NCI-H187 (cell line): ENCODE measurements around the gene ELF3.
A peak's percentile ranks its signal among the peaks of the same experiment; 100 is the strongest.
"Not testable (repeated sequence)": the region's sequence is repeated elsewhere in the genome, so short reads cannot be mapped to it uniquely, and the experiment has no call there.

Experiments
- DNase-seq, 2 experiments: peaks; one replicate each; lab custom pipeline; 2025; lab: John Stamatoyannopoulos, UW

The ELF3 gene

DNA sequence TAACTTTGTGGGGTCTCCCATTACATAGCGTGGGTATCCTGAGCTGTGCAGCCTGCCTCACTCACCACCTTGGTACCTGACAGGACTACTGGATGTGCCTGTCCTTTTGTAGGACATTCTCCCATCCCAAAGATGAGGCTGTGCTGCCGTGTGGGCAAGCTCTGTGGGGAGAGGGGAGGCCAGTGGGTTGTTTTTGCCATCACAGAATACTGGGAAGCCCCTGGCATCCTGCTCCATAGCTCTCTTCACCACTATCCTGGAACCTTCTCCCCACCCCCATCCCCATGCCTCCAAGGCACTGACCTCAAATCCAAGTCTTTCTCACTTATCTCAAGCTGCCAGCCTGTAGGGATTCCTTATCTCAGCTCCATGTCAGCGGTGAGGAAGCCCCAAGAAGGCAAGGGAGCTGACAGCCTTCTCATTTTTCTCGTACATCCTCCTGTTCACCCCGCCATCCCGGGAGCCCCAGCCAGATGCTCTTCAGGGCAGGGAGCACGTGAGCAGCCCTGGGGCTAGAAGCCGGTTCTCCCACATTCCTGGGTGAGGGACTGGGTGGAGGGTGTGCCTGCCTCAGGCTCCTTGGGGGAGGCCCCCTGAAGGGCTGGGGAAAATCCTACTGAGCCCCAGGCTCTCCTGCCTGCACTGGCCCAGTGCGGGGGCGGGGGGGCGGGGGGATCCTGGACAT is 2.4 kb upstream of the ELF3 start:
- DNase-seq: no peak

DNA sequence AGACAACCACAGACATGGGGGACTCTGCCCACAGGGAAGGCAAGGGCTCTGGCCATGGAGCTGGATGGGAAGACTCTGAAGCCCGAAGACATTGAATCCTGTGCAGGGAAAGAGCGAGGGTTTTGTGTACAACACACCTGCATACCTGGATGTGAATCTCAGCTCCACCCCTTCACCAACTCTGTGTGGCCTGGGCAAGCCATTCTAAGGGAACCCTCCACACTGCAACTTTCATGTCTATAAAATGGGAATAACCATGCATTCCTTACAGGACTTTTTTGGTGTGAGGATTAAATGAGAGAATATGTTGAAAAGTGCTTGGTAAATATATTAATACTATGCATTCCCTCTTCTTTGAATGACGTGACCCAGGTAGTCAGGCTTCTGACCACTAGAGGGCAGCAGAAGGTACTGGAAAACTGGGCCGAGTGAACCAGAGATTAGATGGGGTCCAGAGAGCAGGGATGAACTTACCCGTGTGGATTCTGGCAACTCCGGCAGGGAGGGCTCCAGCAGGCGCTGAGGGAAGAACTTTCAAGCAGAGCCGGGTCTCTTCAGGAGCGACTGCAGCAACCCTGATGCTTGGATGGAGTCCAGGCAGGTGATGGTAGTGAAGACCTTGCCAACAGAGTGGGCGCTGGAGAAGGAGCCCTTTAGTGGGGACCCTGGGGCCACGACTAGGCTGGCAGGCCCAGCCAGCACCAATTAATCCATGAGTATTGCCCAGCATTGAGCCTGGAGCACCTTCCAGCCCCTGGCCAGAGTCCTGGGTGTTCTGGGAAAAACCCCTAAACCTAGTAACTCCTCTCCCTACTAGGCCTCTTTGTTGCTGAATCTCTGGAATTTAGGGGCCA is 834 bp upstream of the ELF3 start:
- DNase-seq: peak; percentile 76 to 90

- no peak for DNase-seq
These were observed 1.6 kb downstream of the ELF3 start for GRCh38 chr1:202011994-202012393.

DNA sequence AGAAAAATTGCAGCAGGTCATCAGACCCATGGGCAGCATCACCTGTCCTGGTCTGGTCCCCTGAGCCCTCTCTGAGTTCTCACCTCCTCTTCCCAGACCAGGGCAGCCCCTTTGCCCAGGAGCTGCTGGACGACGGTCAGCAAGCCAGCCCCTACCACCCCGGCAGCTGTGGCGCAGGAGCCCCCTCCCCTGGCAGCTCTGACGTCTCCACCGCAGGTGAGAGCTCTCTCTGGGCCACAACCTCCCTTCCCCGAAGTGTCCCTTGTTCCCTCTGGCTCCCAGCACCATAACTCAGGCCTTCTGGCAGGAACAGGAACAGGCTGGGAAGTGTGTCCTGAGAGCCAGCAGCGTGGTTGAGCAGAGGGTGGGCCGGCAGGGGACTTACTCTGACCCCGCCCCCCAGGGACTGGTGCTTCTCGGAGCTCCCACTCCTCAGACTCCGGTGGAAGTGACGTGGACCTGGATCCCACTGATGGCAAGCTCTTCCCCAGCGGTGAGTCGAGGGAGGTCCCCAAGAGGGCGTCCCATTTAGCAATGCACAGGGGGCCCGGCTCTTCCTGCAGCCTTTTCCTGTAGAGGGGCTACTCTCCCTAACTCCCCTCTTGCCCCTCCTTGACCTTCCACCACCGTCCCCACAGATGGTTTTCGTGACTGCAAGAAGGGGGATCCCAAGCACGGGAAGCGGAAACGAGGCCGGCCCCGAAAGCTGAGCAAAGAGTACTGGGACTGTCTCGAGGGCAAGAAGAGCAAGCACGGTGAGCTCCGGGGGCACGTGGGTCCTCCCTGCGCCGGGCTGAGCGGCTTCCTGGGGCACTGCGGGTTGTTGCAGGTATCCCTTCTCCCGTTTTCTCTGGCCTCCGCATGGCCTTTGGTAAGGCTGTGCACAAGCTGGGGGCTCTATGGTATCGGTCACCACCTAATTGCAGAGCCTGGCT is 2.4 kb downstream of the ELF3 start:
- no peak for DNase-seq

- no peak for DNase-seq
These were observed 3.2 kb downstream of the ELF3 start for GRCh38 chr1:202013603-202014002.

DNA sequence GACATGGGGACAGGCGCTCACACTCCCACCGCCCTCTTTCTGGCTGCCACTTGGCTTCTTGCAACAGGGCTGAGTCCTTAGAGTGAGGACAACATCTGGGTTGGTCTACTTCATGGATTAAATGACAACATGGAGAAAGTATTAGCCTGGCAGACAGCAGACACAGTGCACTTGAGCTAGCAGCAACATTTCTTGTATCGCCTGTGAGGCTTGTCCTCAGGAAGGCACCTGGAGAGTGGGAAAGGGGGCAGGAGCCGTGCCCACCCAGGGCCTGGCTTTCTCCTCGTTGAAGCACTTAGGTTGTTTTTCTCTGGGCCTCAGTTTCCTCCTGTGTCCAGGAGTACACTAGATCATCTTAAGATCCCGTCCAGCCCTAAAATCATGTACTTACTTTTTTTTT is 3.7 kb downstream of the ELF3 start:
- DNase-seq: no peak

DNA sequence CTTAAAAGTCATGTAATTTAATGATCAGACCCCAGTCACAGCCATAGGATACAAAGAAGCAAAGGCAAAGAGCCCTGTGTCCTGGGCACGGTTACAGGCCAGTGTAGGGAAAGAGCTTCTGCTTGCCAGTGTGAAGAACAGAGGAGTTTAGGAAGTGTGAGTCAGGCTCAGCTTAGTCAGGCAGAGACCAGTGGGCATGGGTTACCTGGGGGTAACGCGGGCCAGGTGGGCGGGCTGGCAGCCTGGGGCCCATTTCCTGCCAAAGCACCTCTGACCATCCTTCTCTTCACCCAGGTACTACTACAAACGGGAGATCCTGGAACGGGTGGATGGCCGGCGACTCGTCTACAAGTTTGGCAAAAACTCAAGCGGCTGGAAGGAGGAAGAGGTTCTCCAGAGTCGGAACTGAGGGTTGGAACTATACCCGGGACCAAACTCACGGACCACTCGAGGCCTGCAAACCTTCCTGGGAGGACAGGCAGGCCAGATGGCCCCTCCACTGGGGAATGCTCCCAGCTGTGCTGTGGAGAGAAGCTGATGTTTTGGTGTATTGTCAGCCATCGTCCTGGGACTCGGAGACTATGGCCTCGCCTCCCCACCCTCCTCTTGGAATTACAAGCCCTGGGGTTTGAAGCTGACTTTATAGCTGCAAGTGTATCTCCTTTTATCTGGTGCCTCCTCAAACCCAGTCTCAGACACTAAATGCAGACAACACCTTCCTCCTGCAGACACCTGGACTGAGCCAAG is 4.7 kb downstream of the ELF3 start:
- no peak for DNase-seq

DNA sequence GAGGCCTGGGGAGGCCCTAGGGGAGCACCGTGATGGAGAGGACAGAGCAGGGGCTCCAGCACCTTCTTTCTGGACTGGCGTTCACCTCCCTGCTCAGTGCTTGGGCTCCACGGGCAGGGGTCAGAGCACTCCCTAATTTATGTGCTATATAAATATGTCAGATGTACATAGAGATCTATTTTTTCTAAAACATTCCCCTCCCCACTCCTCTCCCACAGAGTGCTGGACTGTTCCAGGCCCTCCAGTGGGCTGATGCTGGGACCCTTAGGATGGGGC is 5.2 kb downstream of the ELF3 start:
- DNase-seq: no peak

DNA sequence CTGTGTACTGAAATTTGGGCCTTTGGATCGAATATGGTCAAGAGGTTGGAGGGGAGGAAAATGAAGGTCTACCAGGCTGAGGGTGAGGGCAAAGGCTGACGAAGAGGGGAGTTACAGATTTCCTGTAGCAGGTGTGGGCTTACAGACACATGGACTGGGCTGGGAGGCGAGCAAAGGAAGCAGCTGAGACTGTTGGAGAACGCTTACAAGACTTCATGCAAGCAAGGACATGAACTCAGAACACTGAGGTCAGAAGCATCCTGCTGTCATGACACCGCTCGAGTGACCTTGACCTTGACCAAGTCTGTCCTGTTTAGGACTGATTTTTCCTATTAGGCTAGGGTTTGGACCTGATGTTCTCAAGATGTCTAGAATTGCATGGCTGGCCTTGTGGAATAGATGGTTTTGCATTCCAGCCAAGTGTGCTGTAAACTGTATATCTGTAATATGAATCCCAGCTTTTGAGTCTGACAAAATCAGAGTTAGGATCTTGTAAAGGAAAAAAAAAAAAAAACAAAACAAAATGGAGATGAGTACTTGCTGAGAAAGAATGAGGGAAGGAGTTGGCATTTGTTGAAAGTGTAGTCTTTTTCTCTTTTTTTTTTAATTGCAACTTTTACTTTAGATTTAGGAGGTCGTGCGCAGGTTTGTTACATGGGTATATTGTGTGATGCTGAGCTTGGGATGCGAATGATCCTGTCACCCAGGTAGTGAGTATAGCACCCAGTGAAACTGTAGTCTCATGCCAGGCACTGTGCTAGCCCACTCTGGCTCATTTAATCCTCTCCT is 5.8 kb downstream of the ELF3 start:
- DNase-seq: no peak

GRCh38 chr1:202016811-202017748 is 6.7 kb downstream of the ELF3 start:
- DNase-seq: no peak

DNA sequence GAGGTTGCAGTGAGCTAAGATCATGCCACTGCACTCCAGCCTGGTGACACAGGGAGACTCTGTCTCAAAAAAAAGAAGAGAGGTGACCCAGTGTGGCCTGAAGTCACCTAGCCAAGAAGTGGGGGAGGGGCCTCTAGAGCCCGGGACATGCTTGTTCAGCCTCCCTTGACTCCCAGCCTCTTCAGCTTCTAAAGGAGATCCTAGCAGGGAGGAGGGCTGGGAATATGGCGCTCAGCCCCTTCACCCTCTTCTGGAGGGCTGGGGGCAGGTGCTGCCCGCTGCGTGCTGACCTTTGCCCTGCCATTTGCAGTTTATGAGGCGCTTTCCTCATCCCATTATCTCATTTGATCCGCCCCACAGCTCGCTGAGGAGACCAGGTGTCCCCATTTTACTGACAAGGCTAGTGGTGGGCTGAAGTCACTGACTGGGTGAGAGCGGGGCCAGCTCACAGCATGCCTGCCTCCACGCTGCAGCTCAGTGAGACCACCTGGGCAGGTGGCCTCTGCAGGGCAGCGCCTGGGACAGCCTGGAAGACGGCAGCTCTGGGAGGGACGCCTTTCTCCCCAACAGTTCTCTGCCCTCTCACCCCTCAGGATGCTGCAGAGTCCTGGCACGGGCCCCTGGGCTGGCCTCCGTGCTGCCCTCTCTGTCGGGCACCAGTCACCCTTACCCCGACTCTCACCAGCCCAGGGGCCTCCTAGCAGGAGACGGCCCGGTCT is 7.5 kb downstream of the ELF3 start:
- DNase-seq: peak; percentile 50 to 68

DNA sequence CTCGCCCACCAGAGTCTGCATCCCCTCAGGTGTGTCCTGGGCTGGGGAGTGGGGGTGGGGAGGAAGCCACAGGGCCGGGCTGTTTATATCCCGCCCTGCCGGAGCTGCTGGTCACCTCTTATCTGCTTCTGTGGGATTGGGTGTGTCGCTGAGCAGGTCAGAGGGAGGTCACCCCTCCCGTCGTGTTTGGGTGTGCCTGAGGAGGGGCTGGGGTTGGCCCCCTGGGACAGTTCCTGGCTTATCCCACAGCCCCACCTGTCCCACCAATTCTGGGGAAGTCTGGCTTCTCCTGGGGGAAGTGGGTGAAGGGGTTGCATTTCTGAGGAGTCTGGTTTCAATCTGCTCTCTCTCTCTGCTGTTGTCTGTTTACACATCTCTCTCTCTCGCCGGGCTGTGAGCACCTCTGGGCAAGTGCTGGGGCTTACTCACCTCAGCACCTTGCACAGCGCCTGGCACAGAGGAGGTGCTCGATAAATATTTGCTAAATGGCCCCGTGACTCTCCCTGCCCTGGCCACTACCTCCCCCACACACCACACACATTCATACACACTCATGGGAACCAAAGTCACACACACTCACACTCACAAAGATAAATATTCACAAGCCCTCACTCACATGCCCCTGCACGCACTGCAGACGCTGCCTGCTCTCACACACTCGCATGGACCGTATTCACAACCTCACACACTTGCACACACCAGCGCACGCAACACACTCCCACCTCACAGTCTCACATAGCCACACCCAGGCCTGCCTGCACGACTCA is 8.3 kb downstream of the ELF3 start:
- DNase-seq: peak; percentile 74 to 76

- not testable (repeated sequence) for DNase-seq
These were observed 8.8 kb downstream of the ELF3 start for GRCh38 chr1:202019235-202019558.

- DNase-seq: peak; percentile 75 to 82
These were observed 12.6 kb downstream of the ELF3 start for GRCh38 chr1:202023001-202023433.

GRCh38 chr1:202029171-202029665 is 18.8 kb downstream of the ELF3 start:
- peak; percentile 80 to 91 for DNase-seq

GRCh38 chr1:202029727-202030126 is 19.3 kb downstream of the ELF3 start:
- no peak for DNase-seq

- no peak for DNase-seq
These were observed 21.4 kb downstream of the ELF3 start for GRCh38 chr1:202031796-202032195.

- no peak for DNase-seq
These were observed 23.8 kb downstream of the ELF3 start for GRCh38 chr1:202034149-202034682.
